GM11168 (cell line): ENCODE data around the gene SIX3.

Experiments used
- in situ Hi-C: fragments of 300-500 bp; cut with MboI; formaldehyde crosslinking; loops from one replicate; pipeline ENCODE4 v1.12.0; 2022; ENCODE audit warnings: low sequenced_read_pairs; ENCODE audit not compliant: unreplicated experiment

The SIX3 gene

GRCh38 chr2:44941551-44942234 lies at the start of gene SIX3:
Gene SIX3, plus strand, starts transcription at chr2:44941702. Its CDS starts 403 bp downstream, at chr2:44942105.
- in situ Hi-C loops = loop anchor here (10.0 kb wide), 1 partner anchor 167 kb away; no protein-coding TSS in a partner anchor

GRCh38 chr2:44894058-44894457 lies 47.4 kb upstream of the SIX3 start:
- in situ Hi-C loops = no loop called here

GRCh38 chr2:44895061-44895460 lies 46.4 kb upstream of the SIX3 start:
- in situ Hi-C loops = no loop called here

- in situ Hi-C loops = no loop called here
These were observed 44.1 kb upstream of the SIX3 start for GRCh38 chr2:44897406-44897805.

- in situ Hi-C loops = no loop called here
These were observed 39.0 kb upstream of the SIX3 start for GRCh38 chr2:44902217-44903137.

- in situ Hi-C loops = no loop called here
These were observed 36.9 kb upstream of the SIX3 start for GRCh38 chr2:44904578-44904977.

GRCh38 chr2:44906972-44907371 lies 34.5 kb upstream of the SIX3 start:
- in situ Hi-C loops = no loop called here

GRCh38 chr2:44909831-44910230 lies 31.7 kb upstream of the SIX3 start:
- in situ Hi-C loops = no loop called here

GRCh38 chr2:44912660-44913059 lies 28.8 kb upstream of the SIX3 start:
- in situ Hi-C loops = no loop called here

GRCh38 chr2:44916291-44916690 lies 25.2 kb upstream of the SIX3 start:
- in situ Hi-C loops = no loop called here

GRCh38 chr2:44918095-44918775 lies 23.3 kb upstream of the SIX3 start:
- in situ Hi-C loops = no loop called here

- in situ Hi-C loops = no loop called here
These were observed 20.8 kb upstream of the SIX3 start for GRCh38 chr2:44920751-44921150.

- in situ Hi-C loops = no loop called here
These were observed 18.7 kb upstream of the SIX3 start for GRCh38 chr2:44922776-44923175.

- in situ Hi-C loops = no loop called here
These were observed 15.9 kb upstream of the SIX3 start for GRCh38 chr2:44925561-44926136.

- in situ Hi-C loops = no loop called here
These were observed 14.5 kb upstream of the SIX3 start for GRCh38 chr2:44926957-44927356.

- in situ Hi-C loops = no loop called here
These were observed 13.5 kb upstream of the SIX3 start for GRCh38 chr2:44927985-44928482.

- in situ Hi-C loops = no loop called here
These were observed 12.9 kb upstream of the SIX3 start for GRCh38 chr2:44928483-44929158.

- in situ Hi-C loops = no loop called here
These were observed 12.3 kb upstream of the SIX3 start for GRCh38 chr2:44929159-44929734.

GRCh38 chr2:44929735-44930273 lies 11.7 kb upstream of the SIX3 start:
- in situ Hi-C loops = no loop called here
